SU-DHL-6 (cell line): ENCODE results near the gene VAC14.

Experiments used
- H2AFZ ChIP-seq: fragments of 200-600 bp; sonication (generic); 2 replicates; pipeline ENCODE4 v1.6.1; 2014; ENCODE audit warnings: low read depth, mild to moderate bottlenecking, moderate library complexity, mixed read lengths, antibody characterized with exemption, low read length; ENCODE audit not compliant: severe bottlenecking
- H3F3A ChIP-seq: fragments of 200-600 bp; shearing (Covaris generic); 2 replicates; pipeline ENCODE4 v1.6.0; 2016; ENCODE audit warnings: antibody characterized with exemption, mild to moderate bottlenecking; ENCODE audit not compliant: insufficient read depth
- H3K27ac ChIP-seq: fragments of 200-600 bp; sonication (generic); 2 replicates; pipeline ENCODE4 v1.5.1; 2016; ENCODE audit warnings: low read depth, mild to moderate bottlenecking, low read length, moderate library complexity, mixed read lengths
- H3K27me3 ChIP-seq: fragments of 200-600 bp; sonication (generic), shearing (Covaris generic); 2 replicates; pipeline ENCODE4 v1.6.0; 2014; ENCODE audit warnings: mild to moderate bottlenecking, low read length
- H3K36me3 ChIP-seq: fragments of 200-600 bp; sonication (generic); 2 replicates; pipeline ENCODE4 v1.6.1; 2014; ENCODE audit warnings: mild to moderate bottlenecking, low read length, mixed read lengths
- H3K4me2 ChIP-seq: fragments of 300-600, 200-600 bp; shearing (Covaris generic), sonication (generic); 2 replicates; pipeline ENCODE4 v1.6.0; 2014; ENCODE audit warnings: low read length, low read depth, mild to moderate bottlenecking; ENCODE audit not compliant: poor library complexity, severe bottlenecking
- H3K4me3 ChIP-seq: fragments of 200-600 bp; sonication (generic); 2 replicates; pipeline ENCODE4 v1.5.1; 2014; ENCODE audit warnings: antibody characterized with exemption, low read length, mild to moderate bottlenecking, mixed read lengths; ENCODE audit not compliant: insufficient read depth, poor library complexity, severe bottlenecking
- H3K79me2 ChIP-seq: fragments of 200-600 bp; sonication (generic); 2 replicates; pipeline ENCODE4 v1.6.1; 2014; ENCODE audit warnings: mild to moderate bottlenecking, low read length, moderate library complexity; ENCODE audit not compliant: insufficient read depth
- H3K9ac ChIP-seq: fragments of 200-600 bp; sonication (generic); 2 replicates; pipeline ENCODE4 v1.7.0; 2014; ENCODE audit warnings: mild to moderate bottlenecking, low read length
- H3K9me2 ChIP-seq: fragments of 200-600 bp; sonication (generic); replicated peaks from 2 replicates; pipeline ENCODE4 v1.6.1; 2014; ENCODE audit warnings: low read length; ENCODE audit not compliant: insufficient read depth
- H3K9me3 ChIP-seq: fragments of 200-600 bp; sonication (generic); 2 replicates; pipeline ENCODE4 v1.6.1; 2014; ENCODE audit warnings: low read length, mixed read lengths; ENCODE audit not compliant: insufficient read depth
- H4K20me1 ChIP-seq: fragments of 200-600 bp; sonication (generic); 2 replicates; pipeline ENCODE4 v1.6.1; 2014; ENCODE audit warnings: low read depth, mild to moderate bottlenecking, antibody characterized with exemption, low read length, moderate library complexity, mixed read lengths
- CTCF ChIP-seq: fragments of 200-600 bp; sonication (generic); IDR thresholded peaks from one replicate; pipeline ENCODE4 v1.5.1; 2017; ENCODE audit warnings: antibody characterized with exemption, mild to moderate bottlenecking, low read length, moderate library complexity; ENCODE audit not compliant: insufficient read depth, poor library complexity, severe bottlenecking
- EZH2phosphoT487 ChIP-seq: fragments of 200-600 bp; sonication (generic), shearing (Covaris generic); conservative IDR thresholded peaks from 2 replicates; pipeline ENCODE4 v1.6.1; 2018; ENCODE audit warnings: mild to moderate bottlenecking, antibody characterized with exemption, low read length, moderate library complexity, mixed read lengths

The VAC14 gene

GRCh38 chr16:70682239-70683145 is 118.5 kb downstream of the VAC14 start:
- H3K27ac ChIP-seq: no peak overlapping the region
- H3K9ac ChIP-seq: no peak overlapping the region
- no peaks in the 10 kb centered on the region for H3K27me3 ChIP-seq
- H3K9me2 ChIP-seq: no peaks in the 10 kb centered on the region
- H3F3A ChIP-seq: no peaks in the 10 kb centered on the region
- no peaks in the 10 kb centered on the region for H3K79me2 ChIP-seq
- no peaks in the 10 kb centered on the region for H3K9me3 ChIP-seq
- no peak for TF ChIP-seq EZH2phosphoT487
- TF ChIP-seq CTCF: no peak
- H4K20me1 ChIP-seq: no peaks in the 10 kb centered on the region
- H2AFZ ChIP-seq: no peak overlapping the region
- H3K4me2 ChIP-seq: no peak overlapping the region
- H3K36me3 ChIP-seq: no peaks in the 10 kb centered on the region
- H3K4me3 ChIP-seq: no peak overlapping the region

GRCh38 chr16:70681382-70682238 is 119.3 kb downstream of the VAC14 start:
- H3K79me2 ChIP-seq: no peaks in the 10 kb centered on the region

More at GRCh38 chr16:70681382-70682238, 119.3 kb downstream of the VAC14 start:
- no peak overlapping the region for H3K27ac ChIP-seq
- H4K20me1 ChIP-seq: no peaks in the 10 kb centered on the region
- H3K36me3 ChIP-seq: no peaks in the 10 kb centered on the region
- no peaks in the 10 kb centered on the region for H3F3A ChIP-seq
- H3K9me3 ChIP-seq: no peaks in the 10 kb centered on the region
- TF ChIP-seq CTCF (no peak), EZH2phosphoT487 (no peak)
- H3K4me3 ChIP-seq: no peak overlapping the region
- H3K9ac ChIP-seq: no peak overlapping the region
- H2AFZ ChIP-seq: no peak overlapping the region
- H3K4me2 ChIP-seq: no peak overlapping the region
- no peaks in the 10 kb centered on the region for H3K27me3 ChIP-seq
- H3K9me2 ChIP-seq: no peaks in the 10 kb centered on the region
